H9 (cell line): ENCODE results near the gene FHIT. TPM values are rescaled to one million over a fixed set of nuclear protein-coding genes. Genes with fewer than 3 reads are reported as not detected.

Experiments
- DNase-seq: peaks from one replicate; pipeline ENCODE4 v3.0.0-alpha.2; 2017
- H2AFZ ChIP-seq: one replicate; pipeline ENCODE4 v1.6.1; 2013; ENCODE audit warnings: mild to moderate bottlenecking, low read length, control low read depth, moderate library complexity
- H2AK5ac ChIP-seq: 2 replicates; pipeline ENCODE4 v1.6.1; 2013; ENCODE audit warnings: low read length, control low read depth, mixed read lengths; ENCODE audit not compliant: insufficient read length
- H2BK120ac ChIP-seq: one replicate; pipeline ENCODE4 v1.6.1; 2013; ENCODE audit warnings: low read depth, mild to moderate bottlenecking, low read length, control low read depth, inconsistent platforms; ENCODE audit not compliant: poor library complexity, severe bottlenecking
- H2BK12ac ChIP-seq: 2 replicates; pipeline ENCODE4 v1.6.1; 2013; ENCODE audit warnings: low read length, control low read depth, mixed read lengths, low read depth; ENCODE audit not compliant: insufficient read length
- H2BK15ac ChIP-seq: 2 replicates; pipeline ENCODE4 v1.6.1; 2013; ENCODE audit warnings: low read depth, low read length, control low read depth
- H2BK20ac ChIP-seq: one replicate; pipeline ENCODE4 v1.6.1; 2013; ENCODE audit warnings: low read depth, mild to moderate bottlenecking, low read length, control low read depth, inconsistent platforms; ENCODE audit not compliant: poor library complexity, severe bottlenecking
- H2BK5ac ChIP-seq: 2 replicates; pipeline ENCODE4 v1.6.1; 2013; ENCODE audit warnings: low read length, control low read depth, mixed read lengths; ENCODE audit not compliant: insufficient read length
- H3K14ac ChIP-seq: 2 replicates; pipeline ENCODE4 v1.6.1; 2013; ENCODE audit warnings: low read length, control low read depth; ENCODE audit not compliant: insufficient read depth
- H3K18ac ChIP-seq: 2 replicates; pipeline ENCODE4 v1.6.1; 2013; ENCODE audit warnings: low read depth, mild to moderate bottlenecking, mixed read lengths, low read length, control low read depth; ENCODE audit not compliant: insufficient read length
- H3K23ac ChIP-seq: 2 replicates; pipeline ENCODE4 v1.6.1; 2013; ENCODE audit warnings: low read length, control low read depth, mixed read lengths, low read depth; ENCODE audit not compliant: insufficient read length
- H3K23me2 ChIP-seq: 2 replicates; pipeline ENCODE4 v1.6.1; 2013; ENCODE audit warnings: low read depth, mild to moderate bottlenecking, mixed read lengths, low read length, control low read depth; ENCODE audit not compliant: insufficient read length, poor library complexity, severe bottlenecking
- H3K27ac ChIP-seq: 2 replicates; pipeline ENCODE4 v1.5.1; 2013; ENCODE audit warnings: low read length, control low read depth, mixed read lengths, low read depth; ENCODE audit not compliant: insufficient read length
- H3K27me3 ChIP-seq: 2 replicates; pipeline ENCODE4 v1.6.1; 2013; ENCODE audit warnings: low read length, control low read depth, inconsistent platforms; ENCODE audit not compliant: insufficient read depth
- H3K4ac ChIP-seq: 2 replicates; pipeline ENCODE4 v1.6.1; 2013; ENCODE audit warnings: low read depth, mild to moderate bottlenecking, control low read depth, inconsistent platforms, low read length, moderate library complexity
- H3K4me1 ChIP-seq: 2 replicates; pipeline ENCODE4 v1.6.1; 2013; ENCODE audit warnings: low read length, control low read depth, inconsistent platforms; ENCODE audit not compliant: insufficient read depth
- H3K4me2 ChIP-seq: 2 replicates; pipeline ENCODE4 v1.6.1; 2013; ENCODE audit warnings: low read length, control low read depth, mixed read lengths; ENCODE audit not compliant: insufficient read length, insufficient read depth
- H3K56ac ChIP-seq: 2 replicates; pipeline ENCODE4 v1.6.1; 2013; ENCODE audit warnings: low read depth, mild to moderate bottlenecking, mixed read lengths, low read length, control low read depth; ENCODE audit not compliant: insufficient read length
- H3K79me1 ChIP-seq: 2 replicates; pipeline ENCODE4 v1.6.1; 2013; ENCODE audit warnings: low read depth, mild to moderate bottlenecking, moderate library complexity, low read length, control low read depth, inconsistent platforms; ENCODE audit not compliant: insufficient read depth, poor library complexity, severe bottlenecking
- H3K79me2 ChIP-seq: 2 replicates; pipeline ENCODE4 v1.6.1; 2013; ENCODE audit warnings: low read length, control low read depth, inconsistent platforms; ENCODE audit not compliant: insufficient read depth
- H3K9ac ChIP-seq: 2 replicates; pipeline ENCODE4 v1.6.1; 2013; ENCODE audit warnings: low read length, control low read depth, mixed read lengths; ENCODE audit not compliant: insufficient read length; ENCODE audit errors: extremely low read depth
- H3K9me3 ChIP-seq: one replicate; pipeline ENCODE4 v1.6.1; 2013; ENCODE audit warnings: low read depth, low read length, inconsistent platforms; ENCODE audit not compliant: control insufficient read depth
- H3T11ph ChIP-seq: one replicate; pipeline ENCODE4 v1.6.1; 2013; ENCODE audit warnings: mild to moderate bottlenecking, low read length, control low read depth, inconsistent platforms
- H4K20me1 ChIP-seq: one replicate; pipeline ENCODE4 v1.6.1; 2013; ENCODE audit not compliant: control insufficient read depth, insufficient read length, insufficient read depth
- H4K5ac ChIP-seq: 2 replicates; pipeline ENCODE4 v1.6.1; 2013; ENCODE audit warnings: low read depth, mild to moderate bottlenecking, mixed read lengths, low read length, control low read depth; ENCODE audit not compliant: insufficient read length
- H4K8ac ChIP-seq: replicated peaks from 2 replicates; pipeline ENCODE4 v1.6.1; 2013; ENCODE audit warnings: low read length, control low read depth, mixed read lengths, low read depth; ENCODE audit not compliant: insufficient read length
- H4K91ac ChIP-seq: 2 replicates; pipeline ENCODE4 v1.6.1; 2013; ENCODE audit warnings: low read depth, mild to moderate bottlenecking, moderate library complexity, mixed read lengths, low read length, control low read depth; ENCODE audit not compliant: insufficient read length
- H3K27ac Mint-ChIP-seq, 3 experiments: 2 replicates in 2 of 3; 3 replicates in 1 of 3; pipeline ENCODE4 v1.8.0; 2020 to 2021; ENCODE audit warnings: mixed read lengths in 3 of 3, mild to moderate bottlenecking in 1 of 3, moderate library complexity in 1 of 3
- H3K27me3 Mint-ChIP-seq: 2 replicates; pipeline ENCODE4 v1.8.0; 2021; ENCODE audit warnings: low read depth, mild to moderate bottlenecking, moderate library complexity, mixed read lengths
- H3K36me3 Mint-ChIP-seq, 3 experiments: 2 replicates in 2 of 3; 3 replicates in 1 of 3; pipeline ENCODE4 v1.8.0; 2020 to 2021; ENCODE audit warnings: low read depth in 3 of 3, mixed read lengths in 3 of 3; ENCODE audit not compliant: insufficient read depth in 1 of 3
- H3K4me1 Mint-ChIP-seq, 2 experiments: 2 replicates each; pipeline ENCODE4 v1.8.0; 2020; ENCODE audit warnings: mixed read lengths in 2 of 2
- H3K4me3 Mint-ChIP-seq, 2 experiments: 2 replicates in 1 of 2; 3 replicates in 1 of 2; pipeline ENCODE4 v1.8.0; 2020 to 2021; ENCODE audit warnings: mild to moderate bottlenecking in 2 of 2, mixed read lengths in 2 of 2, moderate library complexity in 1 of 2
- H3K9me3 Mint-ChIP-seq, 2 experiments: 2 replicates in 1 of 2; 3 replicates in 1 of 2; pipeline ENCODE4 v1.8.0; 2020; ENCODE audit warnings: mild to moderate bottlenecking in 2 of 2, mixed read lengths in 2 of 2, moderate library complexity in 1 of 2
- WGBS: extraction: QIAGEN DNeasy Blood & Tissue Kit; methylation state at CpG from one replicate; pipeline ENCODE4 v1.1.7; 2013; ENCODE audit warnings: missing lambda C conversion rate, low lambda C conversion rate, mixed read lengths; ENCODE audit not compliant: insufficient read length; ENCODE audit errors: extremely low coverage; 5-methylcytosine and 5-hydroxymethylcytosine counted together
- total RNA-seq: library from RNA; stranded (reverse); gene quantifications from 2 replicates; pipeline ENCODE4 v1.2.1, GENCODE V29; 2021
- TF ChIP-seq, protein P1 (sequence below): fragments of 200-600 bp; sonication (generic); conservative IDR thresholded peaks from 3 replicates; pipeline ENCODE4 v1.8.0; 2021; ENCODE audit warnings: antibody characterized with exemption, mild to moderate bottlenecking

FHIT gene
- total RNA-seq, 1 experiment from 2014 or later = 3.0 TPM

DNA sequence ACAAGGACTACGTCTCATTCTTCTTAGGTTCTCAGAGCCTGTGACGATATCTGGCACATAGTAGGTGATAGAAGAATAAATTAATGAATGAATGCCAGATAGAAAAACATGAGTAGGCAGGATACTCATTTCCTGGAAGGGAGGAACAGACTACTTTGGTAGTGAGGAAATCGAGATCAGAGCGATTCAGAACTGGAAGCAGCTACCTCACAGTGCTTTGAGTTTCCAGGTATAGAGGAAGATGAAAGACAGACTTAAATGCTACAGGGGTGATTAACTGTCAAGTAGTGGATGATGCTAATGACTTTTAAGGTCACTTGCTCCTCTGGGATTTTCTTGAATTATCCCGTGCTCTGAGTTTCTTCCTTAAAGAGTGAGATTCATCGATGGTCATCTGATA lies 1249.9 kb downstream of the FHIT start:
- no peak for DNase-seq
- H3K27ac ChIP-seq = no peak overlapping the region
- no peak overlapping the region for H4K91ac ChIP-seq
- no peak overlapping the region for H2BK20ac ChIP-seq
- no peak overlapping the region for H3K9ac ChIP-seq
- Mint-ChIP-seq H3K27ac (no peak overlapping the region), H3K27me3 (no peaks in the 10 kb centered on the region), H3K36me3 (no peaks in the 10 kb centered on the region), H3K4me1 (peaks cover 17 to 18% of the 10 kb centered on the region in 2 experiments), H3K9me3 (no peaks in the 10 kb centered on the region), H3K4me3 (no peak overlapping the region)
- no peak overlapping the region for H3K18ac ChIP-seq
- H3K27me3 ChIP-seq = no peaks in the 10 kb centered on the region
- no peak overlapping the region for H2AK5ac ChIP-seq
- H3K4ac ChIP-seq = no peak overlapping the region
- H3K79me1 ChIP-seq = no peaks in the 10 kb centered on the region
- no peak overlapping the region for H3K14ac ChIP-seq
- no peak overlapping the region for H2BK120ac ChIP-seq
- H4K5ac ChIP-seq = no peak overlapping the region
- no CpG with 5 or more reads among the region's 6 CpGs for WGBS
- H3K56ac ChIP-seq = no peak overlapping the region
- no peaks in the 10 kb centered on the region for H3K79me2 ChIP-seq
- no peak overlapping the region for H3K23ac ChIP-seq
- H2BK12ac ChIP-seq = no peak overlapping the region
- H2BK15ac ChIP-seq = no peak overlapping the region
- H2AFZ ChIP-seq = no peak overlapping the region
- no peaks in the 10 kb centered on the region for H4K20me1 ChIP-seq
- no peak overlapping the region for H3K4me2 ChIP-seq
- TF ChIP-seq, protein P1, sequence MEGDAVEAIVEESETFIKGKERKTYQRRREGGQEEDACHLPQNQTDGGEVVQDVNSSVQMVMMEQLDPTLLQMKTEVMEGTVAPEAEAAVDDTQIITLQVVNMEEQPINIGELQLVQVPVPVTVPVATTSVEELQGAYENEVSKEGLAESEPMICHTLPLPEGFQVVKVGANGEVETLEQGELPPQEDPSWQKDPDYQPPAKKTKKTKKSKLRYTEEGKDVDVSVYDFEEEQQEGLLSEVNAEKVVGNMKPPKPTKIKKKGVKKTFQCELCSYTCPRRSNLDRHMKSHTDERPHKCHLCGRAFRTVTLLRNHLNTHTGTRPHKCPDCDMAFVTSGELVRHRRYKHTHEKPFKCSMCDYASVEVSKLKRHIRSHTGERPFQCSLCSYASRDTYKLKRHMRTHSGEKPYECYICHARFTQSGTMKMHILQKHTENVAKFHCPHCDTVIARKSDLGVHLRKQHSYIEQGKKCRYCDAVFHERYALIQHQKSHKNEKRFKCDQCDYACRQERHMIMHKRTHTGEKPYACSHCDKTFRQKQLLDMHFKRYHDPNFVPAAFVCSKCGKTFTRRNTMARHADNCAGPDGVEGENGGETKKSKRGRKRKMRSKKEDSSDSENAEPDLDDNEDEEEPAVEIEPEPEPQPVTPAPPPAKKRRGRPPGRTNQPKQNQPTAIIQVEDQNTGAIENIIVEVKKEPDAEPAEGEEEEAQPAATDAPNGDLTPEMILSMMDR = no peak
- H4K8ac ChIP-seq = no peak overlapping the region
- H3K9me3 ChIP-seq = no peaks in the 10 kb centered on the region
- H2BK5ac ChIP-seq = no peak overlapping the region
- no peak overlapping the region for H3T11ph ChIP-seq
- no peaks in the 10 kb centered on the region for H3K23me2 ChIP-seq
- no peaks in the 10 kb centered on the region; the same call in 1 of the 2 replicates for H3K4me1 ChIP-seq
